Dendritic cell treated with granulocyte-macrophage colony-stimulating factor and Interleukin-4, amounts not matched to agents 40 ng/mL and 50 ng/mL, for 4 days (primary cell): ENCODE measurements around the gene TBC1D8B.
"Not testable (repeated sequence)": the region's sequence is repeated elsewhere in the genome, so short reads cannot be mapped to it uniquely, and the experiment has no call there.

Experiments used
- H3K27ac Mint-ChIP-seq: one replicate; pipeline ENCODE4 v1.8.0; 2022; ENCODE audit warnings: mild to moderate bottlenecking, mixed read lengths
- H3K27me3 Mint-ChIP-seq: one replicate; pipeline ENCODE4 v1.8.0; 2022; ENCODE audit warnings: mild to moderate bottlenecking, mixed read lengths
- H3K36me3 Mint-ChIP-seq: one replicate; pipeline ENCODE4 v1.8.0; 2022; ENCODE audit warnings: low read depth, mixed read lengths
- H3K4me1 Mint-ChIP-seq: one replicate; pipeline ENCODE4 v1.8.0; 2022; ENCODE audit warnings: low read depth, mixed read lengths
- H3K4me3 Mint-ChIP-seq: one replicate; pipeline ENCODE4 v1.8.0; 2022; ENCODE audit warnings: mild to moderate bottlenecking, moderate library complexity, mixed read lengths
- H3K9me3 Mint-ChIP-seq: one replicate; pipeline ENCODE4 v1.8.0; 2022; ENCODE audit warnings: mixed read lengths
- intact Hi-C: fragments of 100-400 bp; cut with micrococcal nuclease; formaldehyde crosslinking; loops from one replicate; pipeline ENCODE4 v1.15.0; 2022

TBC1D8B gene

DNA sequence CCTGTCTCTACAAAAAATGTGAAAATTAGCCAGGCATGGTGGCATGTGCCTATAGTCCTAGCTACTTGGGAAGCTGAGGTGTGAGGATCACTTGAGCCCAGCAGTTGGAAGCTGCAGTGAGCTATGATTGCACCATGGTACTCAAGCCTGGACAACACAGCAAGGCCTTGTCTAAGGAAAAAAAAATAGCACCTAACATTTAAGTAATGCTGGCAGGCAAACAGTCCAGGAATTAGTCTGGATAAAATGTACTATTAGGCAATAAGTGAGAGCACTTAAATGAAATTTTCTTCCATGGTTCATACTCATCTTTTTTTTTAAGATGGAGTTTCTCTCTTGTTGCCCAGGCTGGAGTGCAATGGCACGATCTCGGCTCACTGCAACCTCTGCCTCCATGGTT, 70.3 kb downstream of the TBC1D8B start:
- H3K4me1 Mint-ChIP-seq, H3K27ac Mint-ChIP-seq, intact Hi-C loops, H3K9me3 Mint-ChIP-seq, H3K4me3 Mint-ChIP-seq, H3K27me3 Mint-ChIP-seq, H3K36me3 Mint-ChIP-seq: not testable (repeated sequence)

DNA sequence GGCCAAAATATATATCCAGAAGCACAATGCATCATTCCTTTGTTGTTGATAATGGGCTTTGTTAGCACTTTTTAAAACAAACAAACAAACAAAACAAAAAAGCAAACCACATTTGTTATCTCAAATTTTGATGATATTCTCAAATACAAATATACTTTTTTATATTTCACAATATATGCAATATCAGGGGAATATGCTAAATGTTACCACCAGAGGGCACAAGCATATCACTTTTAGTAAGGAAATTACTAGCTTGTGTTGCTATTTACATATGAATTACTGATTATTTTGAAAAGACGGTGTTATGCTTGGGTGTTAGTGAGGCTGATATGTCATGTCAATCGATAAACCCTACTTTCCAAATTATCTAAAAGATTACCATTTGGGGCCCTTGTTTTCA, 71.6 kb downstream of the TBC1D8B start:
- Mint-ChIP-seq H3K9me3 (no peaks in the 10 kb centered on the region), H3K36me3 (no peaks in the 10 kb centered on the region), H3K27ac (no peak overlapping the region), H3K4me1 (no peaks in the 10 kb centered on the region), H3K4me3 (no peak overlapping the region), H3K27me3 (no peaks in the 10 kb centered on the region)
- intact Hi-C loops, result no loop called here

DNA sequence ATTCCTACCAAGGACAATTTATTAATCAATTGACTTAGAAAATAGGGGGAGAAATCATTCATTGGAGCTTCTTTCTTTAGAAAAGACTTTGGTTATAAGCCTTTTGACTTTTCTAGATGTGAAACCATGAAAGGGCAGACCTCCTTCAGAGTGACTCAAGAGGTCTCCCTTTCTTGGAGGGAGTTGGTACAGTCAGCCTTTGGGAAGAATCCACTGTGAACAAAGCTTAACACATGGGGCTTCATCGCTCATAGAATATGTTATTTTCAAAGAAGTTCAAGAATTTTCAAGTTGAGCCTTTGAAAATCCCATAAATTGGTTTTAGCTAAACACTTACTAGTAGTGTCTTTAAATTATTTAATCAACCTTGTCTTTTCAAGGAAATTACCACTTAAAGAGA, 72.7 kb downstream of the TBC1D8B start:
- H3K27me3 Mint-ChIP-seq, result no peaks in the 10 kb centered on the region
- intact Hi-C loops, result no loop called here

DNA sequence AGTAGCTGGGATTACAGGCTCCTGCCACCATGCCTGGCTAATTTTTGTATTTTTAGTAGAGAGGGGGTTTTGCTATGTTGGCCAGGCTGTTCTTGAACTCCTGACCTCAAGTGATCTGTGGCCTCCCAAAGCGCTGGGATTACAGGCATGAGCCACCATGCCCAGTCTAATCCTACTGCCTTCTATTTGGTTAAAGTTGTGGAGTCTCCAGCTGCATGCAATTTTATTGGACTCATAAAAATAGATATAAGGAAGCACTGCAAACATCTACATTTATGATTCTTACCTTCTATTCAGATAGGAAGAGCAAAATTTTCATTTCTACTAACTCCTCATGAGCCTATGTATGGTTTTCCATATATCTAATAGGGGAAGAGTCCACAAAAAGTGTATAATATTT, 87.0 kb downstream of the TBC1D8B start:
- Mint-ChIP-seq H3K27ac (no peak overlapping the region), H3K36me3 (no peaks in the 10 kb centered on the region), H3K27me3 (peaks cover 4% of the 10 kb centered on the region), H3K4me3 (no peak overlapping the region), H3K4me1 (no peaks in the 10 kb centered on the region), H3K9me3 (no peaks in the 10 kb centered on the region)
- intact Hi-C loops, result no loop called here

More for the DNA sequence above, 72.7 kb downstream of the TBC1D8B start:
- Mint-ChIP-seq H3K4me3 (no peak overlapping the region), H3K4me1 (no peaks in the 10 kb centered on the region), H3K27ac (no peak overlapping the region), H3K9me3 (no peaks in the 10 kb centered on the region), H3K36me3 (no peaks in the 10 kb centered on the region)

DNA sequence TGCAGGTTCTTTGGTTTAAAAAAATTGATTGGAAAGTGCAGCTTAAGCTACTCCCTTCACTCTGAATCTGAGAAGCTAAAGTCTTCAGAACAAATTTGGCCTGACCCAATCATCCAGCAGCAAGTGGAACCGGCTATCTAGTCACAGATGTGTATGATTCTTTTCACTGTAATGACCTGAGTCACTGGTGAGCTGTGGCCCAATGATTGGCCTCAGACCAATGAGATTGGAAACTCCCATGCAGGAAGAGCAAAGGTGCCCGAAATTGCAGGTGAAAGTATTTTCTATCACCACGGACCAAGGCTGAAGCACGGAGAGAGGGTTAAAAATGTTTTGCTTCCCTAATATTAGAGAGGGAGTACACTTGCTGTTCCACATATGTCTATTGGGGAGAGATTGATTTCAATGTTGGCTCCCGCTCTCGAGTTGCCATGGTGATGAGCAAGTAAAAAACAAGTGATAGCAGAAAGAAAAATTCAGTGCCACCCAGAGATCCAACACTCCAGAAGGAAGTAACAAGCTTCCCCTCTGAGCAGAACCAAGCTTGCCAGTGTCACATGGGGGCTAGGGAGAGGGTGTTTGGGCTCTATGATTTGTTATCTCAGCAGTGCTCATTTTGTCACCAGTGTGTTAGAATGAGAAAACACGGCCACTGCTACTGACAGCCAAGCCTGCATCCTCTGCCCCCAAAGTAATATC, 89.4 kb downstream of the TBC1D8B start:
- H3K36me3 Mint-ChIP-seq, result no peaks in the 10 kb centered on the region
- no peak overlapping the region for H3K4me3 Mint-ChIP-seq
- H3K27ac Mint-ChIP-seq, result no peak overlapping the region
- intact Hi-C loops, result no loop called here
- peaks cover 7% of the 10 kb centered on the region for H3K27me3 Mint-ChIP-seq
- no peaks in the 10 kb centered on the region for H3K9me3 Mint-ChIP-seq
- no peaks in the 10 kb centered on the region for H3K4me1 Mint-ChIP-seq

DNA sequence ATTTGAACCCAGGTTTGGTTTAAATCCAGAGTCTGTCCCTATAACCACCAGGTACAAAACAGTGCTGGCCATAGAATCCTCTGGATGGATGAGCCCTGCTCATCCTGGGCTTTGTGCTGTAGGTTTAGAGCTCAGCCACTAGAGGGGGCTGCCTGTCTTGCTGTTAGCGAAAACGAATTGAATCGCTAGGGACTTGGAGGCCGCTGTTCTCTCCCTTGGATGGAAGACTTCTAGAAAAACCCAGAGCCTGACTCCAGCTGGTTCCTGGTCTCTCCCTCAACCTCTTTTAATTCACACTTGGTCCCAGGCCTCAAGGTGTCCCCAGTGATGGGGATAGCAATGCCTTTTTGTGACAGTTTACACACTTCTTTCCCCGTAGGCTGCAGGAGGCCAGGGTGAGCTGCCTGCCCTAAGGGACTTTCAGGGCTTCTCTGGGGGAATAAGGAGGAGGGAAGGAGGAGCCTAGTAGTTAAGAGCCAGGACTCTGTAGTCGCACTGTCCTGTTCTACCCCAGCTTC, 92.0 kb downstream of the TBC1D8B start:
- intact Hi-C loops, result no loop called here
- Mint-ChIP-seq H3K27me3 (peaks cover 6% of the 10 kb centered on the region), H3K36me3 (no peaks in the 10 kb centered on the region), H3K4me1 (no peaks in the 10 kb centered on the region), H3K4me3 (no peak overlapping the region), H3K27ac (no peak overlapping the region), H3K9me3 (no peaks in the 10 kb centered on the region)

DNA sequence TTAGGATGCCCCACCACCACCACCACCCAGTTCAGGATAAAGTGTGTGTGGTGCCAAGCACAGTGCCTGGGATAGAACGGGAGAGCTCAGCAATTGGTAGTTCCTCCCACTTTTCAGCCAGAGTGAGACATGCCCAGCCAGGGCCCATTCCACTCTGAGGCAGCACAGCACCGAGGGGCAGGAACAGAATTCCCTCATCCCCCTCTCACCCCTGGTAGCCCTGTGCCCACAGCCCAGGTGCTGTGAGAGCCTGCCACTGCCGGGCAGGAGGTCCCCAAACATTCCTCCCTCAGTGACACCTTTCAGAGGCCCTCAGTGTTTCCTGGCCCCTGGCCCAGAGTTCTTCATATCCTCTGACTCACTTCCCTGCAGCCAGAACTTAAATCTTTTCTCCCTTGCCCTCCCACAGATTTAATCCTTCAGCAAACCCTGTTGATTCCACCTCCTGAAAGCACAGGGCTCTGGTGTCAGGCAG, 92.5 kb downstream of the TBC1D8B start:
- Mint-ChIP-seq H3K36me3 (no peaks in the 10 kb centered on the region), H3K27me3 (peaks cover 6% of the 10 kb centered on the region)

DNA sequence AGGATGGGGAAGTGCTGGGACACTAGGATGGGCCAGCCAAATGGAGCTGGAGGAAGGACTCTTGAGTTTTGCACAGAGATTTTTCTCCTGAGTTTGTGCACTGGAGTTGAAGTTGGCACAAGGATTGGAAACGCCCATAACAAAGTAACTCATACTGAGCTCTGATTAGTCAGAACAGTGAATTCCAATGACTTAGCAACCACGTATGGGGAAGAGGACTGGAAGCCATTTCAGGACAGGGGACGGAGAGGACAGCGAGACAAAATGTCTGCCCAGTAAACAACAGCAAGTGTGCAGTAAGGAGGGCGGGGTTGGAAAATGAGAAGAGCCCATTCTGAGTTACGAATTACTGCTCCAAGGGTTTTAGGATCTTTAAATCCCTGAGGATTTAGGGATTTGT, 94.8 kb downstream of the TBC1D8B start:
- Mint-ChIP-seq H3K4me1 (no peaks in the 10 kb centered on the region), H3K9me3 (no peaks in the 10 kb centered on the region), H3K4me3 (no peak overlapping the region), H3K36me3 (no peaks in the 10 kb centered on the region), H3K27ac (no peak overlapping the region), H3K27me3 (peaks cover 6% of the 10 kb centered on the region)
- intact Hi-C loops, result no loop called here

More for the DNA sequence above, 92.5 kb downstream of the TBC1D8B start:
- intact Hi-C loops, result no loop called here
- no peak overlapping the region for H3K27ac Mint-ChIP-seq
- no peaks in the 10 kb centered on the region for H3K4me1 Mint-ChIP-seq
- no peak overlapping the region for H3K4me3 Mint-ChIP-seq
- H3K9me3 Mint-ChIP-seq, result no peaks in the 10 kb centered on the region

DNA sequence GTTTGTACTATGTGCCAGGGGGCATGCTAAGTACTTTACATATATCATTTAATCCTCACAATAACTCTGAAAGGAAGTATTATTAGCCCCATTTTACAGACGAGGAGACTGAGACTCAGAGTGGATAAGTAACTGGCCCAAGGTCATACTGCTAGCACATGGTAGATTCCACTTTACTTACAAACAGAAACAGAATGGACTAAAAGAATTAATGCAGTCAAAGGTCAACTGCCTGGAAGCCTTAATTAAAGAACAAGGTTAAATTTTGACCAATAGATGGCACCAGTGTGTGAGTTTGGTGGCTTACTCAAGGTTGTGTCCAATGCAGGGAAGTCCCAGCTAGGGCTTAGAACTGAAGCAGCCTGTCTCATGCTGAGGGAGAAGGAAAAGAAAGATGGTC, 96.0 kb downstream of the TBC1D8B start:
- Mint-ChIP-seq H3K4me3 (no peak overlapping the region), H3K27ac (no peak overlapping the region), H3K27me3 (peaks cover 3% of the 10 kb centered on the region), H3K36me3 (no peaks in the 10 kb centered on the region), H3K9me3 (no peaks in the 10 kb centered on the region), H3K4me1 (no peaks in the 10 kb centered on the region)
- intact Hi-C loops, result loop anchor here (2.0 kb wide), 1 partner anchor 996 kb away; no protein-coding TSS in a partner anchor

DNA sequence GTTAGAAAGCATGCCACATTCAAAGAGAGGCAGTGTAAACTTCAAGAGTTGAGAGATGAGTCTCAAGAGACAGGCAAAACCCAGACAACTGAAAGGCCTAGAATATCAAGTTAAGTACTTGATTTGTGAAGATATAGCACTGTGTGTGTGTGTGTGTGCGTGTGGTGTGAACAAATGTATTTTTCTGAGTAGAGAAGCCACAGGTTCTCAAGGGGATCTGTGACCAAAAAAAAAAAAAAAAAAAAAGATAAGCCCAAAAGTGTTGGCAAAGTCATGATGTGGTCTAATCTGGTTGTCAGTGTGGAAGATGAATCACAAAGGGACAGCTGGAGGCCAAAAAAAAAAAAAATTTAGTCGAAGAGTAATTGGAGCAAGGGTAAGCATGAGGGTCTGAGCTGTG, 96.8 kb downstream of the TBC1D8B start:
- H3K27ac Mint-ChIP-seq, result no peak overlapping the region
- no peaks in the 10 kb centered on the region for H3K4me1 Mint-ChIP-seq
- no peak overlapping the region for H3K4me3 Mint-ChIP-seq
- intact Hi-C loops, result loop anchor here (2.0 kb wide), 1 partner anchor 996 kb away; no protein-coding TSS in a partner anchor
- peaks cover 3% of the 10 kb centered on the region for H3K27me3 Mint-ChIP-seq
- no peaks in the 10 kb centered on the region for H3K36me3 Mint-ChIP-seq
- H3K9me3 Mint-ChIP-seq, result no peaks in the 10 kb centered on the region

DNA sequence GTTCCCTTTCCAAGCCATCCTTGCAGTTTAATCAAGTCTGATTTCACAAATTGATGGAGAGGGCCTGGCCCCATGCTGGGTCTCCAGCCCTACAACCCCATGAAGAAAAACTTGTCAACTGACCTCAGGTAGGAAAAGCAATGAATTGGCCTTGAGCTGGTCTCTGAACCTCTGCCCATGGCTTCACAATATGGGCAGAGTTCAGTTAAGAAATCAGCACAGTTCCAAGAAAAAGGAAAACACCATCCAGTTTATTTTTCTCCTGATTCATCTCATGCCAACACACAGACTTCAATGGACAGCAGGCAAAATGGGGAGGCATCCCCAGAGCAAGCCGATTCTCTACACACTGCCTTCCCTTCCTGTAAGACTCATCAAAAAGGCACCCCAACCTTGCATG, 97.4 kb downstream of the TBC1D8B start:
- H3K4me1 Mint-ChIP-seq, result no peaks in the 10 kb centered on the region
- H3K4me3 Mint-ChIP-seq, result no peak overlapping the region
- no peak overlapping the region for H3K27ac Mint-ChIP-seq
- peaks cover 3% of the 10 kb centered on the region for H3K27me3 Mint-ChIP-seq
- no peaks in the 10 kb centered on the region for H3K36me3 Mint-ChIP-seq
- intact Hi-C loops, result loop anchor here (2.0 kb wide), 1 partner anchor 995 kb away; no protein-coding TSS in a partner anchor
- H3K9me3 Mint-ChIP-seq, result no peaks in the 10 kb centered on the region

DNA sequence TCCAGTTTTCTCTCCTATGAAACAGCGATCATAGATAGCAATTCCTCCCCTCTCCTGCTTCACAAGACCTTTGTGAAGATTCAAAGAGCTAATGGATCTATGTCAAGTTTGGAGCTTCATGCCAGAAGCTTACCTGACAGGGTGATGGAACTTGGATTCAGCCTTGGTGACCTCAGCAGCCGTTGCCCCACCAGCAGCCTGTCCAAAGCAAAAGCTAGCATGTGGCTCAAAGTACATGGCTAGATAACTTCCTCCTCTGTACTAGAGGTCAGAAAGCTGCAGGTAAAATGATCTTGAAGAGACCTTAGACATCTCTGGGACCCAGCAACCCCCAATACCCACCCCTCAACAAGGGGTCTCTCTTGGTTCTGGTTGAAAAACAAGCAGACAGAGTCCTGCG, 98.9 kb downstream of the TBC1D8B start:
- intact Hi-C loops, result no loop called here
- no peaks in the 10 kb centered on the region for H3K9me3 Mint-ChIP-seq
- no peaks in the 10 kb centered on the region for H3K36me3 Mint-ChIP-seq
- H3K27me3 Mint-ChIP-seq, result no peaks in the 10 kb centered on the region
- no peak overlapping the region for H3K27ac Mint-ChIP-seq
- H3K4me3 Mint-ChIP-seq, result no peak overlapping the region
- no peaks in the 10 kb centered on the region for H3K4me1 Mint-ChIP-seq

DNA sequence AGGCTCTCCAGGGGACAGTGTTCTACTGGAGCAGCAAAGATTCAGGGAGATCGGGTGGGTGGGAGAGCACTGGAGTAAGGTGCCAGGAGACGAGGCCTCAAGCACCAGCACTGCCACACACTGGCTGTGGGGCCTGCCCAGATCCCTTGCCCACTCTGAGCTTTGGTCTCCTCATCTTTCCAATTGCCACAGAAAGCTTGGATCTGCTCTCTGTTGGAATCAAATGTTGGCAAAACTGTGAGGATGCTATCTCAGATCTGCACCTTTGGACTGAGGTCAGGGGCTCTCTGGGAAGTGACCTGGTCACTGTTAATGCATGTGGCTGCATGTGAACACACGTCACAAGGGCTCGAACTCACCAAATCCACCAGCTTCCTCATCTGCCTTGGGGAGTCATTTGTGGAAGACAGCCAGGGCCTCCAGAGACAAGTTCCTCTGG, 99.3 kb downstream of the TBC1D8B start:
- no peaks in the 10 kb centered on the region for H3K27me3 Mint-ChIP-seq
- intact Hi-C loops, result no loop called here
- no peaks in the 10 kb centered on the region for H3K9me3 Mint-ChIP-seq
- no peaks in the 10 kb centered on the region for H3K4me1 Mint-ChIP-seq
- no peaks in the 10 kb centered on the region for H3K36me3 Mint-ChIP-seq
- H3K27ac Mint-ChIP-seq, result no peak overlapping the region
- no peak overlapping the region for H3K4me3 Mint-ChIP-seq

DNA sequence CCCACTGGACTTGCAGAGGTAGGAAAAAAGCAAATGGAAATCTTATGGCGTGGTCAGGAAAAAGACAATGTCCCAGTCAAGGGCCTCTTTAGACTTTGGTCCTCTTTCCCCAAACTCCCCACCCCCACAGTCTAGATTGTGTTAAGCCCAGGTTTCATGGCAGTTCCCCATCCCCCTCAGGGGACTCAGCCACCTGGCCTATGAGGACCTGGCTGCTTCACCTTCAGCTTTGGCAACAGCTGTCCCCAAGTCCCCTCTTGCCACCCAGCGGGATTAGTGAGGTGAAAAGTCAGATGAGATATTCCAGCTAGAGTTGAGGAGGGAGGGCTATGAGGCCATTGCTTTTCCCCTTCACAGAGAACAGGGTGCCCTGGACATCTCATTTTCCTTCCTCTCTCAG, 100.2 kb downstream of the TBC1D8B start:
- Mint-ChIP-seq H3K4me1 (no peaks in the 10 kb centered on the region), H3K36me3 (no peaks in the 10 kb centered on the region), H3K4me3 (no peak overlapping the region), H3K9me3 (no peaks in the 10 kb centered on the region), H3K27ac (no peak overlapping the region), H3K27me3 (no peaks in the 10 kb centered on the region)
- intact Hi-C loops, result no loop called here
